GM23248 (cell line): Measurements from ENCODE around the gene HOXA6. TPM values are rescaled to one million over a fixed set of nuclear protein-coding genes. Genes with fewer than 3 reads are reported as not detected.

Experiments
- DNase-seq: peaks from one replicate; pipeline ENCODE4 v3.0.0-alpha.2; 2015
- H2AFZ ChIP-seq: fragments of 200-600 bp; sonication (generic); 2 replicates; pipeline ENCODE4 v1.6.1; 2016; ENCODE audit warnings: antibody characterized with exemption
- H3F3A ChIP-seq: fragments of 200-600 bp; sonication (generic); 2 replicates; pipeline ENCODE4 v1.6.1; 2016; ENCODE audit warnings: mild to moderate bottlenecking, antibody characterized with exemption, mixed run types; ENCODE audit not compliant: insufficient read depth
- H3K27ac ChIP-seq: fragments of 200-600 bp; sonication (generic); 2 replicates; pipeline ENCODE4 v1.5.1; 2016; ENCODE audit warnings: mild to moderate bottlenecking
- H3K27me3 ChIP-seq: fragments of 200-600 bp; sonication (generic); replicated peaks from 2 replicates; pipeline ENCODE4 v1.6.1; 2016; ENCODE audit warnings: mild to moderate bottlenecking; ENCODE audit not compliant: insufficient read depth
- H3K36me3 ChIP-seq: fragments of 200-600 bp; sonication (generic); 2 replicates; pipeline ENCODE4 v1.6.1; 2016; ENCODE audit warnings: low read depth, mild to moderate bottlenecking
- H3K4me1 ChIP-seq: fragments of 200-600 bp; sonication (generic); 2 replicates; pipeline ENCODE4 v1.6.1; 2016; ENCODE audit warnings: mild to moderate bottlenecking; ENCODE audit not compliant: insufficient read depth
- H3K4me2 ChIP-seq: fragments of 200-600 bp; sonication (generic); one replicate; pipeline ENCODE4 v1.6.1; 2016; ENCODE audit warnings: mild to moderate bottlenecking; ENCODE audit not compliant: unreplicated experiment
- H3K4me3 ChIP-seq: fragments of 200-600 bp; sonication (generic); 2 replicates; pipeline ENCODE4 v1.5.1; 2016; ENCODE audit warnings: mild to moderate bottlenecking
- H3K79me2 ChIP-seq: fragments of 200-600 bp; sonication (generic); 2 replicates; pipeline ENCODE4 v1.6.1; 2016; ENCODE audit warnings: mild to moderate bottlenecking; ENCODE audit not compliant: insufficient read depth
- H3K9ac ChIP-seq: fragments of 200-600 bp; sonication (generic); 2 replicates; pipeline ENCODE4 v1.6.1; 2016; ENCODE audit warnings: mild to moderate bottlenecking
- H3K9me2 ChIP-seq: fragments of 200-600 bp; sonication (generic); 2 replicates; pipeline ENCODE4 v1.6.1; 2016; ENCODE audit warnings: mixed run types, mild to moderate bottlenecking, moderate library complexity; ENCODE audit not compliant: insufficient read depth
- H3K9me3 ChIP-seq: fragments of 200-600 bp; sonication (generic); one replicate; pipeline ENCODE4 v1.6.1; 2017; ENCODE audit warnings: low read depth
- H4K20me1 ChIP-seq: fragments of 200-600 bp; sonication (generic); 2 replicates; pipeline ENCODE4 v1.6.0; 2016; ENCODE audit not compliant: insufficient read depth
- EZH2 ChIP-seq: fragments of 200-600 bp; sonication (generic); IDR thresholded peaks from 2 replicates; pipeline ENCODE4 v1.6.1; 2018; ENCODE audit warnings: antibody characterized with exemption, mild to moderate bottlenecking; ENCODE audit not compliant: insufficient read depth, poor library complexity, severe bottlenecking
- EZH2phosphoT487 ChIP-seq: fragments of 200-600 bp; sonication (generic); IDR thresholded peaks from 2 replicates; pipeline ENCODE4 v1.6.1; 2018; ENCODE audit warnings: antibody characterized with exemption, moderate library complexity, mild to moderate bottlenecking, low read depth; ENCODE audit not compliant: insufficient read depth
- WGBS, 2 experiments: methylation state at CpG; one replicate each; pipeline ENCODE4 v1.1.6; 2015 to 2017; ENCODE audit warnings: low lambda C conversion rate in 2 of 2, low coverage in 1 of 2; ENCODE audit errors: missing lambda C conversion rate in 2 of 2; 5-methylcytosine and 5-hydroxymethylcytosine counted together
- in situ Hi-C: fragments of 300-500 bp; cut with MboI; formaldehyde crosslinking; loops from 2 replicates; pipeline ENCODE4 v1.15.0; 2020
- polyA plus RNA-seq: library from polyadenylated mRNA; unstranded; fragments of >200 nt; fragmentation: Nextera tagmentation; extraction: Ambion mirVana; gene quantifications from 2 replicates; pipeline ENCODE4 v1.2.1, GENCODE V29; 2016
- total RNA-seq: library from RNA; depleted of rRNA; stranded (reverse); fragments of >200 nt; shearing (Covaris generic); gene quantifications from 2 replicates; pipeline ENCODE4 v1.2.3, GENCODE V29; 2014

Gene HOXA6
- total and polyA plus RNA-seq, 2 experiments from 2014 or later: 3.2 to 3.5 TPM

- in situ Hi-C loops: no loop called here
- no peak overlapping the region for H3K4me3 ChIP-seq
- H3K79me2 ChIP-seq: peaks cover 8% of the 10 kb centered on the region
- H3K9me3 ChIP-seq: no peaks in the 10 kb centered on the region
- no peaks in the 10 kb centered on the region for H3K4me1 ChIP-seq
- 89% methylated on average over 14 of the region's 14 CpGs for WGBS, 2 experiments
- DNase-seq: no peak
- no peak overlapping the region for H3K4me2 ChIP-seq
- TF ChIP-seq EZH2: no peak
- TF ChIP-seq EZH2phosphoT487: no peak
- H3K36me3 ChIP-seq: no peaks in the 10 kb centered on the region
- H2AFZ ChIP-seq: no peak overlapping the region
- H3K9ac ChIP-seq: no peak overlapping the region
- no peaks in the 10 kb centered on the region for H3K9me2 ChIP-seq
- no peaks in the 10 kb centered on the region for H4K20me1 ChIP-seq
- no peaks in the 10 kb centered on the region for H3F3A ChIP-seq
- no peak overlapping the region for H3K27ac ChIP-seq
- no peaks in the 10 kb centered on the region for H3K27me3 ChIP-seq
Measured at GRCh38 chr7:27123007-27123476, 24.5 kb downstream of the HOXA6 start.

DNA sequence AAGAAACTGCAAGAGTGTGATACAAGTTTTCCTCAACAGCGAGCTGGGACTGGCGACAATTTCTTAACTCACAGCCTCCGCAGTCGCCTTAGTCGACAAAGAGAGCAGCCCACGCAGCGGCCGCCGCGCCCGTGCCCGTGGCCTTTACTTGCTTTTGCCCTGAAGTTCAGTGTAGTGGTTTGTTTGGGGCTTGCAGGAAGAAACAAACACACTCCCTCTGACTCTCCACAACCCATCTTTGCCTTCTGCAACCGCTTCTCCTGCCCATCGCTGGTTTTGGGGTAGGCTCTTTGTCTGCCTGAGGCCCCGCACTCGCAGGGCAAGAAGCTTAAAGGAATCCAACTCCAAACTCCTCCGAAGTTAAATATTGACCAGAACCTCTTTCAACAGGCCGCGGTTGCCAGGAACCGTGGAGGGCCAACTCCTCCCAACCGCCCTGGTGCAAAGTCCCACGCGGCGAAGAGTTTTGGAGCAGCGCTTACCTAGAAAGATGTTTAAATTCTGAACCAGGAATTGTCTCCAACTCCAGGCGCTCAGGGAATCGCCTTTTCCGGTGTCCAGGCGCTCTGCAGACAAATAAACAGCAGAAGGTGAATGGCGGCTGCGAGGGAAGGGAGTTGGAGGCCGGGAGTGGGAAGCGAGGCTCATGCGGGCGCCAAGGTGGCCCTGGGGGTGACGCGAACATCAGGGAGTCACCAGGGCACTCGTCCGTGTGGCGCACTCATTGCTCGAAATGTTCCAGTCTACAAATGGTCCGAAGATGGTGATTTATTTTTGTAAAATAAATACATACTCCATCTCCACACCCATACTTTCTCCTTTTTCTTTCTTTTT, 25.3 kb downstream of the HOXA6 start:
- no peaks in the 10 kb centered on the region for H4K20me1 ChIP-seq
- no peaks in the 10 kb centered on the region for H3K9me3 ChIP-seq
- DNase-seq: no peak
- H3K27me3 ChIP-seq: no peaks in the 10 kb centered on the region
- TF ChIP-seq EZH2: no peak
- no peak for TF ChIP-seq EZH2phosphoT487
- in situ Hi-C loops: no loop called here
- H3K4me2 ChIP-seq: no peak overlapping the region
- no peak overlapping the region for H3K4me3 ChIP-seq
- no peaks in the 10 kb centered on the region for H3K4me1 ChIP-seq
- no peak overlapping the region for H3K27ac ChIP-seq
- H3K36me3 ChIP-seq: no peaks in the 10 kb centered on the region
- H3K9ac ChIP-seq: no peak overlapping the region
- no peak overlapping the region for H2AFZ ChIP-seq
- WGBS, 2 experiments: 95% methylated on average over 41 to 42 of the region's 42 CpGs
- no peaks in the 10 kb centered on the region for H3F3A ChIP-seq
- no peaks in the 10 kb centered on the region for H3K9me2 ChIP-seq
- H3K79me2 ChIP-seq: peaks cover under 1% of the 10 kb centered on the region; the same call in 1 of the 2 replicates

- Histone ChIP-seq H3K9me3 (no peaks in the 10 kb centered on the region), H3K4me2 (no peak overlapping the region), H3K9me2 (no peaks in the 10 kb centered on the region), H2AFZ (no peak overlapping the region), H3K27me3 (no peaks in the 10 kb centered on the region), H3K27ac (no peak overlapping the region), H3K4me3 (no peak overlapping the region), H3K79me2 (no peaks in the 10 kb centered on the region), H3K9ac (no peak overlapping the region), H4K20me1 (no peaks in the 10 kb centered on the region), H3K4me1 (no peaks in the 10 kb centered on the region), H3K36me3 (no peaks in the 10 kb centered on the region), H3F3A (no peaks in the 10 kb centered on the region)
- no peak for DNase-seq
- in situ Hi-C loops: no loop called here
- 97 to 99% methylated on average over 7 of the region's 7 CpGs for WGBS, 2 experiments
- TF ChIP-seq EZH2: no peak
- TF ChIP-seq EZH2phosphoT487: no peak
Measured at GRCh38 chr7:27121684-27122076, 25.9 kb downstream of the HOXA6 start.

DNA sequence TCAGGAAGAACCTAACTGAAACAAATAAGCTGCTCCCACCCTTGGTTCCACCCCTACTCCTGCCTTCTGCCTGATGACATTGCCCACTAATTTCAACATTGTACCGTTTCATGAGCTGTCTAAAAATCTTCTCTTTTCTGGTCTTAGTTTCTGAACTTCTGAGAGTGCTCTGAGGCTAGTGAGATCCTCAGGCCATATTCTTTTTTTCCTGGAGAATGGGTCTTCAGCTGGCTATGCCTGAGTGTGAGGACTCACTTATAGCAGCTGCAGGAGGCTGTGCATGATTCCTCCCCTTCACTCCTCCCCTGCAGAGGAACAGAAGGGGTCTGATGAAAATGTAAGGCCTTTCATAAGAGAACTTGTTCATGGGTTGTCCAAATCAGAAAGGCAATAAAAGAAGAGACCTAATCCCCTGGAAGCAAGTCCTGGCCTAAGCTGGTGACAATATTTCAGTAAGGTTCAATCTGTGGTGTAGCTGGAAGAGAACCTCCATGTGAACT, 28.1 kb downstream of the HOXA6 start:
- H3K79me2 ChIP-seq: no peaks in the 10 kb centered on the region
- no peak overlapping the region for H3K27ac ChIP-seq
- no peaks in the 10 kb centered on the region for H3F3A ChIP-seq
- H3K9me2 ChIP-seq: no peaks in the 10 kb centered on the region
- H3K4me1 ChIP-seq: no peaks in the 10 kb centered on the region
- no peaks in the 10 kb centered on the region for H3K27me3 ChIP-seq
- H3K9ac ChIP-seq: no peak overlapping the region
- H3K9me3 ChIP-seq: no peaks in the 10 kb centered on the region
- H3K4me3 ChIP-seq: no peak overlapping the region
- H4K20me1 ChIP-seq: no peaks in the 10 kb centered on the region
- in situ Hi-C loops: no loop called here
- H3K4me2 ChIP-seq: no peak overlapping the region
- no peaks in the 10 kb centered on the region for H3K36me3 ChIP-seq
- TF ChIP-seq EZH2phosphoT487 (no peak), EZH2 (no peak)
- DNase-seq: no peak
- H2AFZ ChIP-seq: no peak overlapping the region
- 86 to 88% methylated on average over 1 of the region's 1 CpG for WGBS, 2 experiments
